Peyer's patch (tissue), 4 donors: ENCODE data around the gene ZNF148. TPM values are rescaled to one million over a fixed set of nuclear protein-coding genes. Genes with fewer than 3 reads are reported as not detected.

Source experiments
- DNase-seq, 3 donors: peaks; one replicate each; pipeline ENCODE4 v3.0.0-alpha.2; 2017 to 2019
- H3K27ac ChIP-seq, 4 donors: fragments of 200-600 bp; sonication (generic); one replicate each; pipeline ENCODE4 v1.5.1; 2016 to 2019
- H3K27me3 ChIP-seq, 2 donors: fragments of 200-600 bp; sonication (generic); one replicate each; pipeline ENCODE4 v1.5.1; 2019
- H3K36me3 ChIP-seq, 3 donors: fragments of 200-600 bp; sonication (generic); one replicate each; pipeline ENCODE4 v1.5.1; 2016 to 2019
- H3K4me1 ChIP-seq, 4 donors: fragments of 200-600 bp; sonication (generic); one replicate each; pipeline ENCODE4 v1.5.1; 2016 to 2019
- H3K4me3 ChIP-seq, 4 donors: fragments of 200-600 bp; sonication (generic); 1 replicate in 3 of 4; 2 replicates in 1 of 4; pipeline ENCODE4 v1.5.1; 2016 to 2019; ENCODE audit warnings: mild to moderate bottlenecking in 1 of 4
- H3K9me3 ChIP-seq, 4 donors: fragments of 200-600 bp; sonication (generic); one replicate each; pipeline ENCODE4 v1.5.1; 2016 to 2019; ENCODE audit warnings: mild to moderate bottlenecking in 1 of 4
- POLR2A ChIP-seq, 2 donors: fragments of 450-650 bp; IDR thresholded peaks; one replicate each; pipeline ENCODE4 v1.5.1; 2017; ENCODE audit warnings: antibody characterized with exemption in 2 of 2, mild to moderate bottlenecking in 2 of 2, moderate library complexity in 2 of 2
- total RNA-seq, 4 donors: library from RNA; depleted of rRNA; stranded (reverse); fragments of >200 nt; gene quantifications; one replicate each; pipeline ENCODE4 v1.1.0, GENCODE V29; 2016
- TF ChIP-seq, protein P1 (sequence below), 6 experiments: fragments of 450-650 bp in 4 of 6; fragments of 200-600 bp in 2 of 6; sonication (generic) in 1 of 6; IDR thresholded peaks; one replicate each; pipeline ENCODE4 v1.5.1; 2017 to 2019; ENCODE audit warnings: antibody characterized with exemption in 6 of 6, mild to moderate bottlenecking in 3 of 6, moderate library complexity in 1 of 6

The ZNF148 gene
- total RNA-seq, 4 donors from 2014 or later, result 17.7 to 48.7 (median 24.7) TPM

DNA sequence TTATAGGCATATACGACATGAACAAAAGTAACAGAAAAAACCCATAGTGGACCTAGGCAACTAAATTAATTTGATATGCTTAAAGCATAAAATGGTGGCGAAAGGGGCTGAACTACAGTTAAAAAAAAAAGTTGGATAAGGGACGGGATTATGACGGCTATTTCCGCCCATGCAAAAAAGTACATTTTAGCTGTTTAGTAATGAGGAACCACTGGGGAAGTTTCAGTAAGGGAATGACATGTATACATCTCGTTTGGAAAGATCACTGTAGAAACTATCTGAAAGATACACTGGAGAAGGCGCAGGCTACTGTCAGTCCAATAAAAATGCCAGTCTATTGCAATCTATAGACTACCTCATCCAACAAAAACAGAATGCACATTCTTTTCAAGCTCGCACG lies 65.6 kb downstream of the ZNF148 start:
- Histone ChIP-seq H3K4me3 (no peak overlapping the region), H3K9me3 (no peaks in the 10 kb centered on the region), H3K36me3 (peaks cover 0 to 10% (median 0%) of the 10 kb centered on the region in 3 donors), H3K27me3 (no peaks in the 10 kb centered on the region), H3K4me1 (no peaks in the 10 kb centered on the region), H3K27ac (no peak overlapping the region)
- TF ChIP-seq POLR2A (IDR thresholded peaks at IDR 0.05), result no peak
- no peak for DNase-seq

DNA sequence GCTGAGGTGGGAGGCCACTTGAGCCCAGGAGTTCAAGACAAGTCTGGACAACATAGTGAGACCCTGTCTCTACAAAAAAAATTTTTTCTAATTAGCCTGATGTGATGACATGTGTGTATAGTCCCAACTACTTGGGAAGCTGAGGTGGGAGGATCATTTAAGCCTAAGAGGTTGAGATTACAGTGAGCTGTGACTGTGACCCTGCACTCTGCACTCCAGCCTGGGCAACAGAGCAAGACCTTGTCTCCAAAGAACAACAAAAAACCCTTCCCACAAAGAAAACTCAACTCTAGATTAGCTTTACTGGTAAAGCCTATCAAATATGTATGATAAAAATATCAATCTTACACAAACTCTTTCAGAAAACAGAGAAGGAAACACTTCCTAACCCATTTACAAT lies 68.5 kb downstream of the ZNF148 start:
- Histone ChIP-seq H3K27me3 (no peaks in the 10 kb centered on the region), H3K4me1 (no peaks in the 10 kb centered on the region), H3K27ac (no peak overlapping the region), H3K36me3 (no peaks in the 10 kb centered on the region), H3K4me3 (no peak overlapping the region), H3K9me3 (no peaks in the 10 kb centered on the region)
- no peak for TF ChIP-seq POLR2A (IDR thresholded peaks at IDR 0.05)
- DNase-seq, result no peak

DNA sequence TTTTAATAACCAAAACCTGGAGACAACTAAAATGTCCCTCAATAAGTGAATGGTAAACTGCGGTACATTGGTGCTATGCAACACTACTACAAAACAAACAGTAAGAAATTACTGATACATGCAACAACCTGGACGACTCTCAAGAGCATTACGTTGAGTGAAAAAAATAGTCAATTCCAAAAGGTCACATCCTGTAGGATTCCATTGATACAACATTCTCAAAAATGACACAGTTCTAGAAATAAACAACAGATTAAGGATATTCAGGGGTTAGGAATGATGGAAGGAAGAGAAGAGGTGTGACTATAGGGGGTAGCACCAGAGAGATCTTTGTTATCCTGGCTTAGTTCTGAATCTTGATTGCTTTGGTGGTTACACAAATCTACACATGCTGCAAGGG lies 72.2 kb downstream of the ZNF148 start:
- no peak overlapping the region for H3K4me3 ChIP-seq
- H3K36me3 ChIP-seq, result no peaks in the 10 kb centered on the region
- no peak overlapping the region for H3K27ac ChIP-seq
- no peaks in the 10 kb centered on the region for H3K4me1 ChIP-seq
- no peaks in the 10 kb centered on the region for H3K27me3 ChIP-seq
- no peaks in the 10 kb centered on the region for H3K9me3 ChIP-seq
- no peak for TF ChIP-seq POLR2A (IDR thresholded peaks at IDR 0.05)
- TF ChIP-seq, protein P1, sequence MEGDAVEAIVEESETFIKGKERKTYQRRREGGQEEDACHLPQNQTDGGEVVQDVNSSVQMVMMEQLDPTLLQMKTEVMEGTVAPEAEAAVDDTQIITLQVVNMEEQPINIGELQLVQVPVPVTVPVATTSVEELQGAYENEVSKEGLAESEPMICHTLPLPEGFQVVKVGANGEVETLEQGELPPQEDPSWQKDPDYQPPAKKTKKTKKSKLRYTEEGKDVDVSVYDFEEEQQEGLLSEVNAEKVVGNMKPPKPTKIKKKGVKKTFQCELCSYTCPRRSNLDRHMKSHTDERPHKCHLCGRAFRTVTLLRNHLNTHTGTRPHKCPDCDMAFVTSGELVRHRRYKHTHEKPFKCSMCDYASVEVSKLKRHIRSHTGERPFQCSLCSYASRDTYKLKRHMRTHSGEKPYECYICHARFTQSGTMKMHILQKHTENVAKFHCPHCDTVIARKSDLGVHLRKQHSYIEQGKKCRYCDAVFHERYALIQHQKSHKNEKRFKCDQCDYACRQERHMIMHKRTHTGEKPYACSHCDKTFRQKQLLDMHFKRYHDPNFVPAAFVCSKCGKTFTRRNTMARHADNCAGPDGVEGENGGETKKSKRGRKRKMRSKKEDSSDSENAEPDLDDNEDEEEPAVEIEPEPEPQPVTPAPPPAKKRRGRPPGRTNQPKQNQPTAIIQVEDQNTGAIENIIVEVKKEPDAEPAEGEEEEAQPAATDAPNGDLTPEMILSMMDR (IDR thresholded peaks at IDR 0.05), result no peak
- no peak for DNase-seq

- no peak overlapping the region for H3K4me3 ChIP-seq
- H3K9me3 ChIP-seq, result no peaks in the 10 kb centered on the region
- no peak overlapping the region for H3K27ac ChIP-seq
- no peak for DNase-seq
- no peaks in the 10 kb centered on the region for H3K27me3 ChIP-seq
- TF ChIP-seq POLR2A (IDR thresholded peaks at IDR 0.05), result no peak
- TF ChIP-seq, protein P1 (IDR thresholded peaks at IDR 0.05), result no peak
- H3K4me1 ChIP-seq, result no peaks in the 10 kb centered on the region
- H3K36me3 ChIP-seq, result no peaks in the 10 kb centered on the region
These were observed 74.7 kb downstream of the ZNF148 start for GRCh38 chr3:125300416-125300815.

- no peak for TF ChIP-seq POLR2A (IDR thresholded peaks at IDR 0.05)
- TF ChIP-seq, protein P1 (IDR thresholded peaks at IDR 0.05), result no peak
- DNase-seq, result no peak
- Histone ChIP-seq H3K36me3 (no peaks in the 10 kb centered on the region), H3K4me3 (no peak overlapping the region), H3K9me3 (no peaks in the 10 kb centered on the region), H3K27ac (no peak overlapping the region), H3K27me3 (no peaks in the 10 kb centered on the region), H3K4me1 (no peaks in the 10 kb centered on the region)
These were observed 80.7 kb downstream of the ZNF148 start for GRCh38 chr3:125294411-125294810.

DNA sequence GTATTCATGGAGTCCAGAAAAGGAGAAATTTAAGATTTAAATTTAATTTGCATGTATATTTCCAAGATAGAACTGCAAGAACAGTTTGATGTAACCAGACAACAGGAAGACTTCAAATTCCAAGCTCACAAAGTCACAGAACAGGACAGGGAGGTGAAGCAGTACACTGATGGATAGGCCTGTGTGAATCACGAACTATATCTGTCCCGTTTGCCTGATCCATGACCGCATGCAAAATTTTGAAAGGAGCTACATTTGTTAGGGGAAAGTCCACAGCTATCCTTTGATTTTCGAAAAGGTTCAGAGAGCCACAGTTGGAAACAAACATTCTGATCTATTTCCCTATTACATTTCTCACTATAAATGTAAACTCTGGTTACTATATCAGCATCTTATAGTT lies 83.1 kb downstream of the ZNF148 start:
- Histone ChIP-seq H3K4me1 (no peaks in the 10 kb centered on the region), H3K27ac (no peak overlapping the region), H3K36me3 (peaks cover 0 to 11% (median 0%) of the 10 kb centered on the region in 3 donors), H3K9me3 (no peaks in the 10 kb centered on the region), H3K4me3 (no peak overlapping the region), H3K27me3 (no peaks in the 10 kb centered on the region)
- no peak for DNase-seq
- TF ChIP-seq, protein P1 (IDR thresholded peaks at IDR 0.05), result no peak
- TF ChIP-seq POLR2A (IDR thresholded peaks at IDR 0.05), result no peak

DNA sequence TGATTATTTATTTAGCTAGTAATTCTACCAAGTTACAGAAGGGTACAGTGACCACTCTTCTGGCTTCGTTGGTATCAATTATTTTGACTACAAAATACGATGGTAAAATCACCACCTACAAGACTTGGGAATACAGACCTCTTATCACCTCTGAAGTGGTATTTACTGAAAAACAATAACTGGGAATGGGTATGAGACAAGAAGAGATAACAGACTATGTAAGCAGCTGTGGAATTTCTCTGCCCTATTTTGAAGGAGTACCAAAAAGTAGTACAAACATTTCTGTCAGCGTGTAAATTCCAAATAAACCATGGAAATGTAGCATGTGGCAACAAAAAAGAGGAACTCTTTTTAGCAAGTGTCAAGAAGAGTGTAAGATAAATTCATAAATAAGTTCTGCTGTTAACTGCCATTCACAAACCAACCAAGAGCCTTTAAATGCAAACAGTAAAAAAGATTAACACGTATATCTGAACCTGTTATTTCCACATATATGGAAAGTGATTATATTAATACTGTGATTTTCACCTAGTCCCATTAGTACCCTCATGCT lies 85.6 kb downstream of the ZNF148 start:
- no peak for TF ChIP-seq POLR2A (IDR thresholded peaks at IDR 0.05)
- TF ChIP-seq, protein P1 (IDR thresholded peaks at IDR 0.05), result no peak
- no peaks in the 10 kb centered on the region for H3K4me1 ChIP-seq
- H3K4me3 ChIP-seq, result no peak overlapping the region
- H3K27ac ChIP-seq, result no peak overlapping the region
- peaks cover 0 to 14% (median 0%) of the 10 kb centered on the region in 3 donors for H3K36me3 ChIP-seq
- DNase-seq, result no peak
- H3K9me3 ChIP-seq, result no peaks in the 10 kb centered on the region
- no peaks in the 10 kb centered on the region for H3K27me3 ChIP-seq
